Fibroblast of lung (primary cell): Measurements from ENCODE around the gene AREL1. TPM values are rescaled to one million over a fixed set of nuclear protein-coding genes. Genes with fewer than 3 reads are reported as not detected.

Experiments used
- DNase-seq, 2 donors: peaks; one replicate each; pipeline versions ENCODE4 v3.0.0 to v3.0.0-alpha.2; 2010; ENCODE audit warnings: low read depth in 2 of 2
- H2AFZ ChIP-seq: 2 replicates; pipeline ENCODE4 v1.5.1; 2012; ENCODE audit warnings: low read length, control low read depth, inconsistent platforms
- H3K27ac ChIP-seq: 2 replicates; pipeline ENCODE4 v1.5.1; 2011; ENCODE audit warnings: low read length, control low read depth; ENCODE audit not compliant: insufficient read depth
- H3K27me3 ChIP-seq: 2 replicates; pipeline ENCODE4 v1.5.1; 2011; ENCODE audit warnings: mild to moderate bottlenecking, low read length; ENCODE audit not compliant: control insufficient read depth, insufficient read depth
- H3K36me3 ChIP-seq: 2 replicates; pipeline ENCODE4 v1.5.1; 2011; ENCODE audit warnings: low read length; ENCODE audit not compliant: control insufficient read depth, insufficient read depth
- H3K4me1 ChIP-seq: 2 replicates; pipeline ENCODE4 v1.5.1; 2011; ENCODE audit warnings: low read length; ENCODE audit not compliant: control insufficient read depth, insufficient read depth; ENCODE audit errors: extremely low read depth
- H3K4me2 ChIP-seq: 2 replicates; pipeline ENCODE4 v1.5.1; 2011; ENCODE audit warnings: low read length, control low read depth; ENCODE audit not compliant: insufficient read depth; ENCODE audit errors: extremely low read depth
- H3K4me3 ChIP-seq, 4 experiments: fragments of 200-600 bp in 1 of 4; sonication (generic) in 1 of 4; replicated peaks in 1 of 4; 2 replicates each; pipeline ENCODE4 v1.5.1; 2011 to 2016; ENCODE audit warnings: low read length in 4 of 4, low read depth in 3 of 4, mild to moderate bottlenecking in 3 of 4, control low read depth in 2 of 4, inconsistent platforms in 1 of 4, mixed read lengths in 1 of 4; ENCODE audit not compliant: insufficient read depth in 1 of 4; ENCODE audit errors: control extremely low read depth in 1 of 4
- H3K79me2 ChIP-seq: 2 replicates; pipeline ENCODE4 v1.5.1; 2012; ENCODE audit warnings: mild to moderate bottlenecking, low read length, inconsistent platforms; ENCODE audit not compliant: control insufficient read depth, insufficient read depth
- H3K9ac ChIP-seq: 2 replicates; pipeline ENCODE4 v1.5.1; 2011; ENCODE audit warnings: mild to moderate bottlenecking, low read length, control low read depth; ENCODE audit not compliant: insufficient read depth
- H3K9me3 ChIP-seq: 2 replicates; pipeline ENCODE4 v1.5.1; 2012; ENCODE audit warnings: low read depth, low read length; ENCODE audit not compliant: control insufficient read depth, insufficient read depth
- H4K20me1 ChIP-seq: 2 replicates; pipeline ENCODE4 v1.5.1; 2011; ENCODE audit warnings: low read length; ENCODE audit not compliant: control insufficient read depth, insufficient read depth; ENCODE audit errors: extremely low read depth
- CTCF ChIP-seq, 2 donors: IDR thresholded peaks in 1 of 2; conservative IDR thresholded peaks in 1 of 2; 1 replicate in 1 of 2; 2 replicates in 1 of 2; pipeline ENCODE4 v1.5.1; 2011 to 2012; ENCODE audit warnings: low read length in 2 of 2, control low read depth in 1 of 2, inconsistent platforms in 1 of 2, low read depth in 1 of 2, mild to moderate bottlenecking in 1 of 2
- EZH2 ChIP-seq: IDR thresholded peaks from 2 replicates; pipeline ENCODE4 v1.5.1; 2012; ENCODE audit warnings: low read length, control low read depth, mild to moderate bottlenecking; ENCODE audit errors: missing control alignments
- polyA plus RNA-seq, 2 donors: library from polyadenylated mRNA; depleted of rRNA in 1 of 2; stranded (reverse) in 1 of 2; unstranded in 1 of 2; fragments of >200 nt; gene quantifications; 2 replicates each; pipeline ENCODE4 v1.2.1, GENCODE V29; 2011 to 2012; ENCODE audit warnings: missing spikeins in 1 of 2
- total RNA-seq: library from RNA; depleted of rRNA; stranded (reverse); fragments of >200 nt; gene quantifications from 2 replicates; pipeline ENCODE4 v1.2.1, GENCODE V29; 2014

AREL1 gene
- total and polyA plus RNA-seq, 2 donors (not counting 1 experiment from before 2014, with no cell fraction given) = 28.2 to 36.5 TPM

GRCh38 chr14:74685921-74686678, 26.8 kb downstream of the AREL1 start:
- H3K4me2 ChIP-seq = no peak overlapping the region
- TF ChIP-seq CTCF (conservative IDR thresholded peaks at IDR 0.05 in 1 of 2, IDR thresholded peaks at IDR 0.05 in 1 of 2; ENCODE audit: low read depth in 1 of 2, low read length in 2 of 2) (no peak), EZH2 (no peak)
- no peaks in the 10 kb centered on the region for H4K20me1 ChIP-seq
- no peaks in the 10 kb centered on the region for H3K79me2 ChIP-seq
- no peaks in the 10 kb centered on the region for H3K4me1 ChIP-seq
- no peak for DNase-seq
- H3K27me3 ChIP-seq = no peaks in the 10 kb centered on the region
- no peak overlapping the region for H3K9ac ChIP-seq
- no peak overlapping the region for H3K4me3 ChIP-seq
- H3K9me3 ChIP-seq = no peaks in the 10 kb centered on the region
- no peak overlapping the region for H3K27ac ChIP-seq
- peaks cover 5% of the 10 kb centered on the region for H3K36me3 ChIP-seq
- H2AFZ ChIP-seq = no peak overlapping the region

GRCh38 chr14:74685056-74685455, 27.8 kb downstream of the AREL1 start:
- no peaks in the 10 kb centered on the region for H3K9me3 ChIP-seq
- no peak for TF ChIP-seq CTCF (conservative IDR thresholded peaks at IDR 0.05 in 1 of 2, IDR thresholded peaks at IDR 0.05 in 1 of 2; ENCODE audit: low read depth in 1 of 2, low read length in 2 of 2)
- TF ChIP-seq EZH2 = no peak
- no peaks in the 10 kb centered on the region for H3K79me2 ChIP-seq
- H3K9ac ChIP-seq = no peak overlapping the region
- no peaks in the 10 kb centered on the region for H4K20me1 ChIP-seq
- H3K4me2 ChIP-seq = no peak overlapping the region
- no peak overlapping the region for H2AFZ ChIP-seq
- no peak for DNase-seq
- H3K27ac ChIP-seq = no peak overlapping the region
- no peak overlapping the region for H3K4me3 ChIP-seq
- H3K36me3 ChIP-seq = peaks cover 5% of the 10 kb centered on the region
- H3K27me3 ChIP-seq = no peaks in the 10 kb centered on the region
- H3K4me1 ChIP-seq = no peaks in the 10 kb centered on the region

GRCh38 chr14:74684434-74684833, 28.4 kb downstream of the AREL1 start:
- H3K4me2 ChIP-seq = no peak overlapping the region
- H3K4me1 ChIP-seq = no peaks in the 10 kb centered on the region
- H3K27me3 ChIP-seq = no peaks in the 10 kb centered on the region
- no peak overlapping the region for H3K4me3 ChIP-seq
- peaks cover 5% of the 10 kb centered on the region for H3K36me3 ChIP-seq
- no peaks in the 10 kb centered on the region for H3K9me3 ChIP-seq
- DNase-seq = no peak
- H3K9ac ChIP-seq = no peak overlapping the region
- H3K27ac ChIP-seq = no peak overlapping the region
- no peaks in the 10 kb centered on the region for H4K20me1 ChIP-seq
- H3K79me2 ChIP-seq = no peaks in the 10 kb centered on the region
- H2AFZ ChIP-seq = no peak overlapping the region
- no peak for TF ChIP-seq EZH2
- TF ChIP-seq CTCF (conservative IDR thresholded peaks at IDR 0.05 in 1 of 2, IDR thresholded peaks at IDR 0.05 in 1 of 2; ENCODE audit: low read depth in 1 of 2, low read length in 2 of 2) = no peak
